CD8-positive, alpha-beta memory T cell (primary cell): ENCODE results near the gene OR4D11. TPM values are rescaled to one million over a fixed set of nuclear protein-coding genes. Genes with fewer than 3 reads are reported as not detected.

Experiments used
- CTCF ChIA-PET: fragments of 350-600 bp; sonication (Branson Sonifier 250); formaldehyde crosslinking; loops from one replicate; lab custom pipeline; 2021; ENCODE audit warnings: antibody characterized with exemption; lab: Charles Lee
- POLR2A ChIA-PET: fragments of 350-600 bp; sonication (Branson Sonifier 250); formaldehyde crosslinking; loops from one replicate; lab custom pipeline; 2021; ENCODE audit warnings: antibody characterized with exemption; lab: Charles Lee
- DNase-seq, 5 donors: peaks; one replicate each; pipeline versions ENCODE4 v3.0.0 to v3.0.0-alpha.2; 2020 to 2022; ENCODE audit warnings: mixed read lengths in 1 of 5
- H3K27ac ChIP-seq: one replicate; pipeline ENCODE4 v1.7.0; 2013; ENCODE audit warnings: low read depth, mild to moderate bottlenecking, low read length, moderate library complexity
- H3K27me3 ChIP-seq: 2 replicates; pipeline ENCODE4 v1.7.0; 2013; ENCODE audit warnings: low read length, mild to moderate bottlenecking; ENCODE audit not compliant: insufficient read depth, poor library complexity, severe bottlenecking
- H3K36me3 ChIP-seq: 2 replicates; pipeline ENCODE4 v1.7.0; 2013; ENCODE audit warnings: mild to moderate bottlenecking, low read length, moderate library complexity; ENCODE audit not compliant: insufficient read depth
- H3K4me1 ChIP-seq: 2 replicates; pipeline ENCODE4 v1.7.0; 2013; ENCODE audit warnings: mild to moderate bottlenecking, low read length, moderate library complexity; ENCODE audit not compliant: insufficient read depth
- H3K4me3 ChIP-seq: 2 replicates; pipeline ENCODE4 v1.7.0; 2013; ENCODE audit warnings: mild to moderate bottlenecking, low read length
- H3K9me3 ChIP-seq: 2 replicates; pipeline ENCODE4 v1.7.0; 2013; ENCODE audit warnings: mild to moderate bottlenecking, low read length
- H3K27ac Mint-ChIP-seq, 8 donors: one replicate each; pipeline ENCODE4 v1.8.0; 2020 to 2021; ENCODE audit warnings: mixed read lengths in 8 of 8, mild to moderate bottlenecking in 6 of 8, inconsistent platforms in 3 of 8, moderate library complexity in 3 of 8
- H3K27me3 Mint-ChIP-seq, 2 donors: one replicate each; pipeline ENCODE4 v1.8.0; 2020 to 2021; ENCODE audit warnings: mixed read lengths in 2 of 2, mild to moderate bottlenecking in 1 of 2, moderate library complexity in 1 of 2
- H3K36me3 Mint-ChIP-seq, 3 donors: one replicate each; pipeline ENCODE4 v1.8.0; 2020 to 2021; ENCODE audit warnings: mixed read lengths in 3 of 3, inconsistent platforms in 1 of 3, mild to moderate bottlenecking in 1 of 3
- H3K4me1 Mint-ChIP-seq, 3 donors: one replicate each; pipeline ENCODE4 v1.8.0; 2020 to 2021; ENCODE audit warnings: mixed read lengths in 3 of 3, inconsistent platforms in 1 of 3, mild to moderate bottlenecking in 1 of 3
- H3K4me3 Mint-ChIP-seq, 7 donors: one replicate each; pipeline ENCODE4 v1.8.0; 2020 to 2021; ENCODE audit warnings: mixed read lengths in 7 of 7, mild to moderate bottlenecking in 6 of 7, moderate library complexity in 4 of 7, inconsistent platforms in 2 of 7
- H3K9me3 Mint-ChIP-seq, 5 donors: one replicate each; pipeline ENCODE4 v1.8.0; 2020 to 2022; ENCODE audit warnings: mixed read lengths in 5 of 5, mild to moderate bottlenecking in 3 of 5, moderate library complexity in 2 of 5, inconsistent platforms in 1 of 5
- polyA plus RNA-seq: library from polyadenylated mRNA; unstranded; fragments of 300-500 nt; fragmentation: Illumina TruSeq; gene quantifications from one replicate; pipeline ENCODE4 v1.2.3, GENCODE V29; 2021
- total RNA-seq, 2 experiments: library from RNA; stranded (reverse); gene quantifications; one replicate each; pipeline ENCODE4 v1.2.3, GENCODE V29; 2021

Gene OR4D11
- total and polyA plus RNA-seq, 3 experiments from 2014 or later = not detected

GRCh38 chr11:59550368-59550841 lies 47.0 kb downstream of the OR4D11 start:
- POLR2A ChIA-PET = interaction anchor here (0.5 to 3.1 kb wide), 5 partner anchors 10 to 1375 kb away, joined by 4 to 21 read pairs (median 8); partner anchors contain the start of genes FAM111A and OSBP
- peak overlapping the region; percentile 69 for H3K27ac ChIP-seq
- H3K4me1 Mint-ChIP-seq = peaks cover 26 to 35% (median 33%) of the 10 kb centered on the region in 3 donors
- H3K4me1 ChIP-seq = peaks cover 11% of the 10 kb centered on the region
- no peaks in the 10 kb centered on the region for H3K9me3 ChIP-seq
- H3K27me3 Mint-ChIP-seq = peaks cover 0 to 12% of the 10 kb centered on the region in 2 donors
- H3K27me3 ChIP-seq = no peaks in the 10 kb centered on the region
- DNase-seq = peak; percentile 67 to 89 (median 82)
- H3K4me3 ChIP-seq = peak overlapping the region; percentile 82
- peaks cover 0 to 12% (median 0%) of the 10 kb centered on the region in 3 donors for H3K36me3 Mint-ChIP-seq
- peak overlapping the region; percentile 85 to 96 (median 91) for H3K4me3 Mint-ChIP-seq
- peak overlapping the region; percentile 72 to 99 (median 88) for H3K27ac Mint-ChIP-seq
- H3K9me3 Mint-ChIP-seq = peaks cover 0 to 8% (median 0%) of the 10 kb centered on the region in 5 donors
- no peaks in the 10 kb centered on the region for H3K36me3 ChIP-seq
- CTCF ChIA-PET = interaction anchor here (1.0 to 3.0 kb wide), 6 partner anchors 10 to 194 kb away, joined by 3 to 20 read pairs (median 6); partner anchors contain the start of gene PATL1

GRCh38 chr11:59550842-59551658 lies 47.7 kb downstream of the OR4D11 start:
- H3K27me3 Mint-ChIP-seq = peaks cover 0 to 14% of the 10 kb centered on the region in 2 donors
- H3K9me3 ChIP-seq = no peaks in the 10 kb centered on the region
- H3K9me3 Mint-ChIP-seq = peaks cover 0 to 8% (median 0%) of the 10 kb centered on the region in 5 donors
- H3K4me1 Mint-ChIP-seq = peaks cover 33 to 42% (median 40%) of the 10 kb centered on the region in 3 donors
- peaks cover 0 to 12% (median 0%) of the 10 kb centered on the region in 3 donors for H3K36me3 Mint-ChIP-seq
- H3K27me3 ChIP-seq = no peaks in the 10 kb centered on the region
- peak overlapping the region; percentile 72 to 99 (median 88) for H3K27ac Mint-ChIP-seq
- POLR2A ChIA-PET = interaction anchor here (1.0 to 3.1 kb wide), 3 partner anchors 9 to 409 kb away, joined by 3 to 21 read pairs (median 4); partner anchors contain the start of gene FAM111A
- CTCF ChIA-PET = interaction anchor here (1.0 to 3.0 kb wide), 5 partner anchors 10 to 118 kb away, joined by 3 to 20 read pairs (median 8); partner anchors contain the start of gene PATL1
- no peaks in the 10 kb centered on the region for H3K36me3 ChIP-seq
- H3K27ac ChIP-seq = peak overlapping the region; percentile 69
- H3K4me1 ChIP-seq = peaks cover 17% of the 10 kb centered on the region
- DNase-seq = peak; percentile 60 to 84 (median 76)
- peak overlapping the region; percentile 82 for H3K4me3 ChIP-seq
- H3K4me3 Mint-ChIP-seq = peak overlapping the region; percentile 85 to 96 (median 91)

GRCh38 chr11:59551659-59552521 lies 48.5 kb downstream of the OR4D11 start:
- peaks cover 26% of the 10 kb centered on the region for H3K4me1 ChIP-seq
- peaks cover 40 to 50% (median 48%) of the 10 kb centered on the region in 3 donors for H3K4me1 Mint-ChIP-seq
- CTCF ChIA-PET = interaction anchor here (1.0 to 3.0 kb wide), 3 partner anchors 9 to 66 kb away, joined by 3 to 20 read pairs (median 3); no protein-coding TSS in a partner anchor
- H3K9me3 Mint-ChIP-seq = peaks cover 0 to 8% (median 0%) of the 10 kb centered on the region in 5 donors
- H3K36me3 Mint-ChIP-seq = peaks cover 0 to 12% (median 0%) of the 10 kb centered on the region in 3 donors
- H3K36me3 ChIP-seq = no peaks in the 10 kb centered on the region
- peak overlapping the region; percentile 82 for H3K4me3 ChIP-seq
- H3K9me3 ChIP-seq = no peaks in the 10 kb centered on the region
- H3K27me3 ChIP-seq = no peaks in the 10 kb centered on the region
- H3K4me3 Mint-ChIP-seq = peak overlapping the region; percentile 85 to 96 (median 91)
- no peak for DNase-seq
- POLR2A ChIA-PET = interaction anchor here (1.1 to 3.1 kb wide), 2 partner anchors 8 to 11 kb away, joined by 3 to 21 read pairs; no protein-coding TSS in a partner anchor
- peak overlapping the region in 5 of 8 donors; percentile 26 to 99 (median 47) for H3K27ac Mint-ChIP-seq
- peaks cover 0 to 18% of the 10 kb centered on the region in 2 donors for H3K27me3 Mint-ChIP-seq
- peak overlapping the region; percentile 69 for H3K27ac ChIP-seq

DNA sequence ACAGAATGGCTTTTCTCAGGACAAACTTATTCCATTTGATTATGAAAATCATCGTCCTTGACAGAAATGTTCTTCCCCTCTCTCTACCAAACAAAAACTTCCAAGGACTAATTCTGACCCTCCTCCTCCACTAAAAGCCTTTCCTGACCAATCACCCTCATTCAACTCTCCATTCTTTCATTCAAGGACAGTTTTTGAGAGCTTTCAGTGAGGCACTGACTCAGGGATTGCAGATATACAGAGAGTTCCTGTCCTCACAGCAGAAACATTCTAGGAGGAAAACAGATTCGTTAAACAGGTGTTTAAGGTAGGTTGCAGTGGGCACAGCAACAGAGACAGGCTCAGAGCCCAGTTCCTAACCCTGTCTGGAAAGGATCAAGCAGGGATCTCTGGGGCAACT lies 49.5 kb downstream of the OR4D11 start:
- Histone ChIP-seq H3K4me3 (no peak overlapping the region), H3K27me3 (no peaks in the 10 kb centered on the region), H3K27ac (no peak overlapping the region), H3K36me3 (no peaks in the 10 kb centered on the region), H3K9me3 (no peaks in the 10 kb centered on the region), H3K4me1 (peaks cover 32% of the 10 kb centered on the region)
- Mint-ChIP-seq H3K4me1 (peaks cover 46 to 57% (median 55%) of the 10 kb centered on the region in 3 donors), H3K36me3 (peaks cover 0 to 12% (median 0%) of the 10 kb centered on the region in 3 donors), H3K27ac (peak overlapping the region in 3 of 8 donors; percentile 1 to 70 (median 17)), H3K27me3 (peaks cover 0 to 18% of the 10 kb centered on the region in 2 donors), H3K4me3 (peak overlapping the region in 6 of 7 donors; percentile 5 to 96 (median 46)), H3K9me3 (peaks cover 0 to 8% (median 0%) of the 10 kb centered on the region in 5 donors)
- CTCF ChIA-PET = interaction anchor here (1.6 kb wide), 1 partner anchor 15 kb away, joined by 4 read pairs; no protein-coding TSS in a partner anchor
- no peak for DNase-seq
- POLR2A ChIA-PET = no interaction called here

GRCh38 chr11:59553323-59553722 lies 49.9 kb downstream of the OR4D11 start:
- H3K4me1 Mint-ChIP-seq = peaks cover 49 to 60% (median 60%) of the 10 kb centered on the region in 3 donors
- peak overlapping the region in 2 of 7 donors; percentile 33 to 96 for H3K4me3 Mint-ChIP-seq
- Histone ChIP-seq H3K9me3 (no peaks in the 10 kb centered on the region), H3K27me3 (no peaks in the 10 kb centered on the region), H3K4me1 (peaks cover 37% of the 10 kb centered on the region), H3K36me3 (no peaks in the 10 kb centered on the region), H3K4me3 (no peak overlapping the region), H3K27ac (no peak overlapping the region)
- DNase-seq = no peak
- peaks cover 0 to 18% of the 10 kb centered on the region in 2 donors for H3K27me3 Mint-ChIP-seq
- H3K9me3 Mint-ChIP-seq = peaks cover 0 to 8% (median 0%) of the 10 kb centered on the region in 5 donors
- peaks cover 0 to 12% (median 0%) of the 10 kb centered on the region in 3 donors for H3K36me3 Mint-ChIP-seq
- CTCF ChIA-PET = interaction anchor here (1.6 kb wide), 1 partner anchor 16 kb away, joined by 4 read pairs; no protein-coding TSS in a partner anchor
- peak overlapping the region in 1 of 8 donors; percentile 70 for H3K27ac Mint-ChIP-seq
- POLR2A ChIA-PET = no interaction called here

Other genes with a start within 250 kb of the OR4D11 start
- gene OR5AN1, start 144.7 kb upstream of the OR4D11 start, total RNA-seq = not detected
- gene OR5AN1, start 144.7 kb upstream of the OR4D11 start, polyA plus RNA-seq = not detected
- not detected for gene OR5A2, start 77.2 kb upstream of the OR4D11 start, total RNA-seq
- gene OR5A2, start 77.2 kb upstream of the OR4D11 start, polyA plus RNA-seq = not detected
- gene OR5A1, start 67.1 kb upstream of the OR4D11 start, total RNA-seq = not detected
- gene OR5A1, start 67.1 kb upstream of the OR4D11 start, polyA plus RNA-seq = not detected
- not detected for gene OR4D6, start 46.6 kb upstream of the OR4D11 start, total RNA-seq
- gene OR4D6, start 46.6 kb upstream of the OR4D11 start, polyA plus RNA-seq = not detected
- not detected for gene OR4D10, start 30.3 kb upstream of the OR4D11 start, total RNA-seq
- not detected for gene OR4D10, start 30.3 kb upstream of the OR4D11 start, polyA plus RNA-seq
- gene OR4D9, start 8.0 kb downstream of the OR4D11 start, total RNA-seq = not detected
- not detected for gene OR4D9, start 8.0 kb downstream of the OR4D11 start, polyA plus RNA-seq
- 10 to 100 TPM; 37.8 to 38.4 TPM for gene OSBP, start 112.2 kb downstream of the OR4D11 start, total RNA-seq
- gene OSBP, start 112.2 kb downstream of the OR4D11 start, polyA plus RNA-seq = 32.3 TPM
- 10 to 100 TPM; 61.3 to 65.8 TPM for gene PATL1, start 165.5 kb downstream of the OR4D11 start, total RNA-seq
- 7.5 TPM for gene PATL1, start 165.5 kb downstream of the OR4D11 start, polyA plus RNA-seq
- not detected for gene OR10V1, start 210.3 kb downstream of the OR4D11 start, total RNA-seq
- gene OR10V1, start 210.3 kb downstream of the OR4D11 start, polyA plus RNA-seq = not detected